Measurements from ENCODE around the gene NFASC.
A peak's percentile ranks its signal among the peaks of the same experiment; 100 is the strongest.

The NFASC gene

DNA sequence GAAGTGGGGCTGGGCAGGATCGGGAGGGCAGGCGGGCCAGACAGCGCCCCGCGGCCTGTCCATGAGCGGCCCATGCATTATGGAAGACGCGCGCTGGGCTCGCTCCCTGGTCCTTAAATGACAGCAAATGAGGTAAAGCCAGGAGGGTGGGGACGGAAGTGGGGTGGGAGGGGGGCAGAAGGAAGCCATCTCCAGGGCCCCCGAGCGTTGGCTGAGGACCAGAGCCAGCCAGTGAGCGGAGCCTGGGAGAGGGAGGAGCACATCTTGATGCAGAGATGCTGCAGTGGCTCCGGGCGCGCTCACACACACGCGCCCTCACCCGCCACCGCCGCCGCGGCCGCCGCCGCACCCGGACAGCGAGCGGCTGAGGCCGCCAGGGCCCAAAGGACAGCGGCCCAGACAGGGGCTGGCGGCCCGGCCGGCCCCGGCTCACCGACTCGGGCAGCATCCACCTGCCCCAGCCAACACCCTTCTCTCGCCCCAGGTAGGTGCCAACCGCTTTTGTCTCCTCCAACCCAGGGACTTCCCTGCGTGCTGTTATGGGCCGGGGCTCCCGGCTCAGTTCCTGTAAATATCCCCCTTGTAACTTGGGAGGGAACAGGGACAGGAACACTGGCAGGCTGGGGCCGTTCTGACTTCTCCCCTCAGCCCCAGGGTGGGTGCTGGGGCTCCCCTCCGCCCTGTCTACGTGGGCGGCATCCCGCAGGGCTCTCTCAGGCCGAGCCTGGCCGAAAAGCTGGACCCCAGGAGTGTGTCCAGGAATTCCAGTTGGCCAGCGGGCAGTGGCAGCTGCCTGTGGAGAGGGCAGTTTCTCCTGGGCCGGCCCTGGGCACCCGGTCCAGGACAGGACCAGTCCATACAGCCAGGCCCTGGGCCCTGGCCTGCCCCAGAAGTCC, 172.5 kb downstream of the NFASC start, which contains the start of gene CNTN2:
Gene CNTN2 (plus strand): TSS at position 302 of the 896 bp plus-strand sequence. CDS start 9,974 bp downstream, outside the sequence.
- no peak for DNase-seq

DNA sequence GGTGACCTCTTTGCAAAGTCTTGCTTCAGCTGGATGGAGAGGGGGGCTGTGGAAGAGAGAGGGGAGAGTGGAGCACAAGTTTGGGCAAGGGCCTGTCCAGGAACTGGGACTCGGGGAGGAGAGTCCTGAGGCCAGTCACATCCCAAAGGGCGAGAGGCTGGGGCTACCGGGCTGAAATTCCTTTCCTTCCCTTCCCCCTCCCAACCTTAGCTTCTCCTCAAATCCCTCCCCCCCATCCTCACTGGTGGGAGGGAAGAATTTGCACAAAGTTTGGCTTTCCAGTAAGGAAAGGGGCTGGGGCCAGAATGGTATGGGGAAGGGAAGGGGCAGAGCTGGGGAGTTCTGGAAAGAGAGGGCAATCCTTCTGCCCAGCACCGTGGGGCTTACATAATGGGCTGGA, 173.2 kb downstream of the NFASC start:
- no peak for DNase-seq

DNA sequence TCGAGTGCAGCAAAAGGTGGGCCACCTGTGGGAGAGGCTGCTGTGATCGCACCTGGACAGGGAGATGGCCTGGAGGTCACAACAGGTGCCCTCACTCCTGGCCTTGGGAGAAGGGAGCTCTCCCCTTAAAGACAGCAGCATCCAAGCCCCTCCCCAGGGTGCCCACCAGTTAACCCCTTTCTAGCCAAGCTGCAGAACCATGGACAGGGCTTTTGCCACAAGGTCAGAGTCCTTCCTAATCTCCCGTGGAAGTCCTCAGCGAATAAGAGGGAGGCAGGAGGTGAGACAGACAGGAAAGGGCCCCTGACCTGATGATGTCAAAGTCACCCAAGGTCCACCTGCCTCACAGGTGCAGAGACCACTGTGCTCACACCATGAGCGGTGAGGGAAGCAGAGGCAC, 174.1 kb downstream of the NFASC start:
- DNase-seq = no peak

DNA sequence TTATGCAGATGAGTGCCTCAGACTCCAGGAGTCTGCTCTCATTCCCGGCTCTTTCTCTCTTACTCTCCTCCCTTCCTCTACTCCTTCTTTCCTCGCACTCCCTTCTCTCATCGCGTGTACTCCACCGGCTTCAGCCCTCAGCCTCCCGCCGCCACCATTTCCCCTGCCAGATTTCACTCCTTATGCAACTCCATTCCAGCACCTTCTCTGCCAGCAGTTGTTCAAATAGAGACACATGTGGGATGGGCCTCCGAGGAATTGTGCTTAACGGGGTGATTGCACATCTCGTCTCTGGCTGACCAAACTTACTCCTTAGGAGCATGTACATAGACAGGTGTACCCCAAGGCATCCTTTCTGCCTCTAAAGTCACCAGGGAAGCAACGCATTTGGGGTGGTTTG, 174.5 kb downstream of the NFASC start:
- no peak for DNase-seq

DNA sequence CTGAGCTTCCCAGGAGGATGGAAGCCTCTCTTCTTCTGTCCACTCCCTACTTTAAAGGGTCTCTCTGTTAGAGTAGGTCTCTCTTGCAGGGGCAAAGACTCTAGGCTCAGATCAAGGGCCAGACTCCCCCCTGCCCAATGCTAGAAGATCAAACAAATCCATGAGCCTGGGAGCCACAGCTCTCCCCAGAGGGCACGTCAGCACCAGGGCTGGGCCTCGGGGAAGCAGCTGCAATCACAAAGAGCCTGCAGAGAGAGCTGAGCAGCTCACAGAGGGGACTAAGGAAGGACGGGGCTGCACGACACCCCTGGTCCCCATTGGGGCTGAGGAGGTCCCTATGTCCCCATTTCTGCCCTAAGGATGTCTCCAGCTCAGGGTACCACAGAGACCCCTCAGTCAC, 176.2 kb downstream of the NFASC start:
- no peak for DNase-seq

DNA sequence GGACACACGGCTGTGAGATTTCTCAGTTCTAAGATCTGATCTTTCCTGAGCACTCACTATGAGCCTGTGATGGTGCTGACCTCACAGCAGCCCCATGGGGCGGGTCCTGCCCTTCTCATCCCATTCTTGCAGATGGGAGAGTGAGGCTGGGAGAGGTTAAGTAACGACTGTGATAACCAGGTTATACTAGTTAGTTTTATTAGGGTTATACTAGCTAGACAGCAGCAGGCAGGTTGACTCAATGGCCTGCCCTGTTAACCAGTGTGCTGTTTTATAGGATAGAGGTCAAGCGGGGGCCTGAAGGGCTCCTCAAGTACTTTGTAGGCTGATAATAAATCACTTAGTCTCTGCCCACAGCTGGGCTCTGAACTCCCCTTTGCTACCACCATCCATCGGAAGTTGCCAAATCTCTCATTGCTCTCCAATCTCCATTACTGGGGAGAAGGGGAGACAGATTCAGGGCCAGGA, 177.1 kb downstream of the NFASC start:
- DNase-seq = no peak

DNA sequence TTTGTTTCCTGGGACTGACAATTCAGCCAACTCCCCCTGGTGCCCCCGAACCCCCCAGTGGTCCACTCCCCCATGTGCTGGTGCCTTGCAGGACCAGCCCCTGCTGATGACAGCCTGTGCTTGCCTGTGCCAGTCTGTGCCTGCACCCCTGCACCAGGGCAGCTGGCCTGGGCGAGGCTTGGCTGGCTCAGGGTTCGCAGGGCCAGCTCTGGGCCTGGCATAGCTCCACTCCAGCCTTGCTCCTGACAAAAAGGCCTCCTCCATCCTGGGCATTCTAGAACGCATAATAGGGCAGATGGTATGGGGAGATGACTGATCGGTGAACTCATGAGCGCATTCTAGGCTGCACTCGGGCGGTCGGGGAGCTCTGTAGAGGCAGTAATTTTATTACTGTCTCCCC, 177.7 kb downstream of the NFASC start:
- DNase-seq = no peak

DNA sequence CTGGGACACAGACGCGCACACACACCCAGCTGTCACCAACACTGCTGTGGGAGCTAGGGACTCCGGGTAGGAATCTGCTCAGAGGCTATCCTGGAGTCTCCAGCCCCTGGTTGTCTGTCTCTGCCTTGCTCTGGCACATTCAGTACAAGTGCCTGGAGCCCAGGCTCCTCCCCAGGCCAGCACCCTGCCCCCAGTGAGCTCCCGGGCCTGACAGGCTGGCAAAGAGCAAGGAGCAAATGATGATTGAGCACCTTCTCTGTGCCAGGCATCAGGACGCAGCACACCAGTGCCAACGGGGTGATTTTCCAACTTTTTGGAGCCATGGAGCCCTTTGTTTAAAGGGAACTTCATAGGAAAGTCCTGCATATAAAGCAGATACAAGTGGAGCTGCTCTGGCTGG, 178.8 kb downstream of the NFASC start:
- no peak for DNase-seq

DNA sequence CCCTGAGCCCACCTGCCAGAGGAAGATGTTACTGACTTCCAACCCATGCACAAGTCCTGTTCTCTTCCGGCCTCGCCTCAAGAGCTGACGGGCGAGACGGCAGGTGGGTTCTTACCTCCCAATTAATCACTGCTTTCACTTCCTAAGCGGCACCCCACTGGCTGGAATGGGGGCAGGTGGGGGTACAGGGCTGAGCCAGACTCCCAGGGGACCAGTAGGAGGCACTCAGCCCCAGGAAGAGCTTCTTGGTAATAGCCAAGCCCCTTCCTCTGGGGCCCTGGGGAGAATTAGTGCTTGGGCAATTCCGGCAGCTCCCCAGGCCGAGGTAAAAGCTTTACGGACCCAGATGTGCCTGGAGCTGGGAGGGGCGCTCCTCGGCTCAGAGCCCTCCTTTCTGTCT, 182.0 kb downstream of the NFASC start:
- no peak for DNase-seq

DNA sequence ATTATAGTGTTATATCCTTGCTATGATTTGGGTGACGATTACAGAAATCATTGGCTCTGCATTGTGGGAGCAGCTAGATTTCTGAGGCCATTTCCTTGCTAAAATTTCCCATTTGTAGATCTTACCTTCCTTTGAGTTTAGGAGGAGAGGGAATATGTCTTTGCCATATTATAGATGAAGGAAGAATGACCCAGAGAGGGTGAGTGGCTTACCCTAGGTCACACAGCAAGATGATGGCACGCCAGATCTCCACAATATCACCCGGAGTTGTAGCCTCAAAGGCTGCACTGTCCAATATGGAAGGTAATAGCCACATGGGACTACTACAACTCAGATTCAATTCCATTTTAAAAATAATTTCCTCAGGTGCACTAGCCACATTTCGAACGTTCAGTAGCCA, 182.6 kb downstream of the NFASC start:
- no peak for DNase-seq

DNA sequence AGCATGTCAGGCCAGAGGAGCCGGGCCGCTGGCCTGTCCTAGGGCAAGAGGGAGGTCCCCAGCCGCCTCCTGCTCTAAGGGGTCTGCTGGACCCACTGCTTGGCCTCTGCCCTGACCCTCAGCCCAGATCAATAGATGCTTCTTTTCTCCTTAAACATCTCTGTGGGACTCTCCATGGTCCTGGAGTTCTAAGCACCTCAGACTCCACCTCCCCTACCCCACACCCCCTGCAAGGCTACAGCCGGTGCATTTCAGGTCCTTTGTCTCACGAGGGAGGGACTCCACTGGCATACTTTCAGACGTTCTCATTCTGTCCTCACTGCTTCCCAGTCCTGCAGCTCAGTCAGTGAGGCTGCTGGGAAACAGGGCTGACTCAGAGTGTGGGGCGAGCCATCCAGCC, 183.4 kb downstream of the NFASC start:
- DNase-seq = no peak

DNA sequence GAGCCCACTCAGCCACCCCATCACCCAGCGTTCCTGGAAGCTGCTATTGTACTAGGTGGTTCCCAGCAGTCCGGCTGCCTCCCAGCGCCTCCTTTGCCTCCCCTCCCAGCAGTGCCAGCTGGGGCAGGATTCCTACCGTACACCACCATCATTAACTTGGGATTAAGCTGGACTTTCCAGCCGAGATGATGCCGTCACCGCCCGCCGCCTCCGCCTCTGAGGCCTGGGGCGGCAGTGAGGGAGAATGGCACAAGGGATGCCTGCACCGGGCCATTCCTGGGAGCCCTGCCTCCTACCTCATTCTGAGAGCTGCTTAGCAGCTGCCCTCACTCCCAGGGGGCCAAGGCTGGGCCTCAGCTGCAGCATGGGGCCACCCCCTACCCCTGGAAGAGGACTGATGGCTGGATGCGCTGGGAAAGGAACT, 185.5 kb downstream of the NFASC start:
- DNase-seq = no peak

DNA sequence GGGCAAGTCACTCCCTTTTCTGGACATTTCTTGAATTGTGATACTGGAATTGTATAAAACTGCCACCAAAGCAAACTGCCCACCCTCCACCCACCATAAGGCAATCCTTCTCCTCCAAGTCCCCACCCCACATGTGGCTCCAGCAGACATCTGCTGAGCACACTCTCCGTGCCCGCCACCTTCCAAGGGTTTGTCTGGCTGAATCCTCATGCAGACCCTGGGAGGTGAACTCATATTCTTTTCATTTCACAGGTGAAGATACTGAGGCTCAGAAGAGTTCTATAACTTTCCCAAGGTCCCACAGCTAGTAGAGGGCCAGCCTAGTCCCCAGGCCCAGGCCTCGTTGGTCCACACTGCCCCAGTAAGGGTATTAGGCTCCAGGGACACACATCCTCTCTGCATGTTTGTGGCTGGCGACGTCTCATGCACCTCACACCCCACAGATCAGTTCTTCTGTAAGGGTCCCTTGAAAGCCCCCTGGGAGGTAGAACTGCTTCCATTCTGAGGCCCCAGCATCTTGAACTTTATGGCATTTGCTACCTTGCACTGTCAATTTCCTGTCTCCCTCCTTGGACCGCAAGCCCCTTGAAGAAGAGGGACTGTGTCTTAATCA, 186.4 kb downstream of the NFASC start:
- no peak for DNase-seq

DNA sequence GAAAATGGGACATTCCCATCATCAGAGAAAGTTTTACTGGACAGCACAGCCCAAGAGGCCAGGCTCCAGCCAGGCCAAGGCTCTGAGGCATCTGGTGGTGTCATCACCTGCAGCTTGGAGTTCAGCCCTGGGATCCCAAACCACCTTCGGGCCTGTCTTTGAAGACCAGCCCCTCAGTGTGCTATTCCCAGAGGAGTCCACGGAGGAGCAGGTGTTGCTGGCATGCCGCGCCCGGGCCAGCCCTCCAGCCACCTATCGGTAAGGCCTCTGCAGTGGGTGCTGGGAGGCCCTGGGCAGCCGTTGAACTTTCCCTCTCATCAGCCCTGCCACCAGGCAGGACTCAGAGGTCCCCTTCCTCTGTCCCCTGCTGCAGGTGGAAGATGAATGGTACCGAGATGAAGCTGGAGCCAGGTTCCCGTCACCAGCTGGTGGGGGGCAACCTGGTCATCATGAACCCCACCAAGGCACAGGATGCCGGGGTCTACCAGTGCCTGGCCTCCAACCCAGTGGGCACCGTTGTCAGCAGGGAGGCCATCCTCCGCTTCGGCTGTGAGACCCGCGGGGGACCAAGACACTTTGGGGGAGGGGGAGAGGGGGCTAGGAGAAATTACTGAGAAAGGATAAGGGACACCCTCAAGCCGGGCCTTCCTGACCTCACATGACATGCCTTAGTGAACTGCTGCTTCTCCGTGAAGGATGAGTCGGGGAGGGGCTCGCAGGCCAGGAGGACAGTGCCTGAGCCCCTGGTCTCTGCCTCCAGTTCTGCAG, 187.3 kb downstream of the NFASC start:
- no peak for DNase-seq

DNA sequence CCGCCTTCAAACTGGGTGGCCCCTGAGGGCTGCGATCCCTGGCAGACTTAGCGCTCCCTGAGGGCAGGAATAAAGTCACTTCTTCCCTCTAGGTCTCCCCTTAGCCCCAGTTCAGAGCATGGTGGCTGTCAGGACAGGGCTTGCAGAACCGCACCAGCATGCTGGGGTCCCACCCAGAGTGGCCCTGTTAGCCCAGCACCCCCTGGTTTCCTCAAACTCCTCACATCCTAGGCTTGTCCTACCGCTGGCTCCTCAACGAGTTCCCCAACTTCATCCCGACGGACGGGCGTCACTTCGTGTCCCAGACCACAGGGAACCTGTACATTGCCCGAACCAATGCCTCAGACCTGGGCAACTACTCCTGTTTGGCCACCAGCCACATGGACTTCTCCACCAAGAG, 188.2 kb downstream of the NFASC start:
- no peak for DNase-seq

DNA sequence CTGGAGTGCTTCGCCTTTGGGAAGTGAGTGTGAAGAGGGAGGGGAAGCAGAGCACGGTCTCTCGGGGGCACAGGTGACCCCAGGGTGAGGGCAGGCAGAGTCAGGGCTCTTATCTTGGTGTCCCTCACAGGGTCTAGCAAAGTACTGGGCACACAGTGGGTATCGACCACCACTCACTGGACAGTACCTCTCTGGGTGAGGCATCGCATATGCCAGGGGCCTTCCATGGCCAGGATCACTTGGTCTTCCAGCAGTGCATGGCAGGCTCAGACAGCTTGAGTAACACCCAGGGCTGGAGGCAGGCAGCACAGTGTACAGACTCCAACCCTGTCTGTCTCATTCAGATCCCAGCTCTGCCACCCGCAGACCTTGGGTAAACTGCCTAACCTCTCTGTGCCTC, 189.0 kb downstream of the NFASC start:
- no peak for DNase-seq

DNA sequence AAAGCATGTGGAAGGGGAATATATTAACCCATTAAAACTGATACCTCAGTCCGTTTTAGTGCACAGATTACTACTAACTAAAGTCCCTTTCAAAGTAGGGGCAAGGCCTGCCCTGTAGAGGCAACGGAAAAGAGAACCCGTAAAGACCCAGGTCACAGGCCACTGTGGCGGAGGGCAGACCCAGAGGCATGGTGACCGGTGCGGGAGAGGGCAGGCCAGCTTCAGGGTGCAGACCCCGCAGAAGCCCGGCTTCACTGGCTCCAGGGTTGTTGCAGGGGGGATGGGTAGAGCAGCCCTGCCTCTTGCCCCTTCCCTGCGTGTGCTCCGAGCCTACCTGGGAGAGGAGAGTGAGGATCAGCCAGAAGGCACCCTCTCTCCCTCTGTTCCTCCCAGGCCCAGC, 190.1 kb downstream of the NFASC start:
- DNase-seq = no peak

DNA sequence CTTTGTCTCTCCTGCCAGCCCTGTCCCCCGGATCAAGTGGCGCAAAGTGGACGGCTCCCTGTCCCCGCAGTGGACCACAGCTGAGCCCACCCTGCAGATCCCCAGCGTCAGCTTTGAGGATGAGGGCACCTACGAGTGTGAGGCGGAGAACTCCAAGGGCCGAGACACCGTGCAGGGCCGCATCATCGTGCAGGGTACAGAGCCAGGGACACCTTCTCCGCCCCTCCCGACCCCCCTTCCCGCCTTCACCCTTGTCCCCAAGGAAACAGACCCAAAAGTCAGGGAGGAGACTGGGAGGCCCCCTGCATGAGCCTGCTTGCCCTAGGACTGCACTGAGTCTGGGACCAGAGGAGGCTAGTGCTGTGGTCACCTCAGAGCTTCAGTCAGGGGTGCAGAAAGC, 190.6 kb downstream of the NFASC start:
- no peak for DNase-seq

DNA sequence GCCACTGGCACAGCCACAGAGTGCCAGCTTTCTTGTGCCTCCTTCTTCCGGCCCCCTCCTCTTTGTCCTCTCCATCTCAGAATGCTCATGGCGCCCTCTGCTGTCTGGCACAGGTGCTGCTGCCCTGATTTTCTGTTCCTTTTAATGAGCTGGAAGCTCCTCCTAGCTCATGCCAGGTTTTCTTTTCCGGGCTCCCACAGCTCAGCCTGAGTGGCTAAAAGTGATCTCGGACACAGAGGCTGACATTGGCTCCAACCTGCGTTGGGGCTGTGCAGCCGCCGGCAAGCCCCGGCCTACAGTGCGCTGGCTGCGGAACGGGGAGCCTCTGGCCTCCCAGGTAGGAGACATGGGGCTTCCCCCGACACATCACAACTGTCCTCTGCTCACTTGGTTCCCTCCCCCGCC, 191.0 kb downstream of the NFASC start:
- DNase-seq = peak; percentile 70

DNA sequence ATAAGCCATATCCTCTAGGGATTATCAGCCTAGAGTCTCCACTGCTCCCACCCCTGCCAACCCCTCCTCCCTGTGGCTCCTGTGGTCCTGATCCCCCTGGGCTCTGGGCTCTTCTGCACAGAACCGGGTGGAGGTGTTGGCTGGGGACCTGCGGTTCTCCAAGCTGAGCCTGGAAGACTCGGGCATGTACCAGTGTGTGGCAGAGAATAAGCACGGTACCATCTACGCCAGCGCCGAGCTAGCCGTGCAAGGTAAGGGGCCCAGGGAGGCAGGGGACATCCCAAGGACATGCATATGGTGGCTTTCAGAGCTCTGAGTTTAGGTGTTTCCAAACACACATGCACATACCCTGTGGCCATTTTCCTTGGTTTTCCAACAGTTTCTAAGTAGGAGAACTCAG, 191.7 kb downstream of the NFASC start:
- no peak for DNase-seq

DNA sequence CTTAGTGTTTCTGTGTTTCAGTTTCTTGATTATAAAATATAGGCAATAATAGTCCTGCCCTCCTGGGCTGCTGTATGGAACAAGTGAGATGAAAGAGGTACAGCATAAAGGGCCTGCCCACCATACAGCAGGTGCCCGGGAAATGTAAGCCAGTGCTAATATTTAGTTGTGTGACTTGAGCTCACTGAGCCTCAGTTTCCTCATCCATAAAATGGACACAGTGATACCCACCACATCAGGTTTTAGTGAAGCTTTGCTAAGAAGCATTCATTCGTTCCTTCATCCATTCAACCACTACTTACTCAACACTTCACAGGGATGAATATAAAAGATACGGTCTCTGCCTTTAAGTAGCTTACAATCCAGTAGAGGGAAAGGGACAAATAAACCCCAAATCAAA, 192.2 kb downstream of the NFASC start:
- DNase-seq = no peak

DNA sequence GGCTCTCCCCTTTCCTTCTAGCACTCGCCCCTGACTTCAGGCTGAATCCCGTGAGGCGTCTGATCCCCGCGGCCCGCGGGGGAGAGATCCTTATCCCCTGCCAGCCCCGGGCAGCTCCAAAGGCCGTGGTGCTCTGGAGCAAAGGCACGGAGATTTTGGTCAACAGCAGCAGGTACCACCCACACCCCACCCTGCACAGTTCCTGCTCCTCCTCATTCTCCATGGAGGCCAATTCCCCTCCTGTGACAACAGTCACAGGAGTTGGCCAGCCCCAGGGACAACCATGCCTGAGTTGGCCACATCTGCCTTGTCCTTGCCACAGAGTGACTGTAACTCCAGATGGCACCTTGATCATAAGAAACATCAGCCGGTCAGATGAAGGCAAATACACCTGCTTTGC, 193.6 kb downstream of the NFASC start:
- DNase-seq = no peak

DNA sequence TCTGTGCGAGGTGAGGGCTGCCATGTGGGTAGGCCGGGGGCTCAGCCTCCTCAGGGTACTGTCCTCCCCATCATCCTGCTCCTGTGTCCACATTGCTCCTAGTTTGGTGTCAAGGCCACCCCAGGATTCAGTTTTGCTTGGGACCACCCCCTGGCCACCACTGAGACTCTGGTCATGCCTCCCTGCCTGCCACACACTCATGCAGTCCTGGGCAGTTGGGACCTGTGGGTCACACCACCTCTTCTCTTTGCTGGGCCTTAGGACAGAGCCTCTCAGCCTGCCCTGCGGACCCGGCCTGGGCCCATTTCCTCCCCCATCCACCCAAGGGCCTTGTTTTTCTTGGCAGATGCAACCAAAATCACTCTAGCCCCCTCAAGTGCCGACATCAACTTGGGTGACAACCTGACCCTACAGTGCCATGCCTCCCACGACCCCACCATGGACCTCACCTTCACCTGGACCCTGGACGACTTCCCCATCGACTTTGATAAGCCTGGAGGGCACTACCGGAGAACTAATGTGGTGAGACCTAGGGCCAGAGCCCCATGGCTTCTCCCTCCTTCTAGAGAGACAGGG, 194.2 kb downstream of the NFASC start:
- DNase-seq = no peak

Data from fibroblast of skin of scalp (primary cell).